ENCODE data around the gene AP4E1.

DNA sequence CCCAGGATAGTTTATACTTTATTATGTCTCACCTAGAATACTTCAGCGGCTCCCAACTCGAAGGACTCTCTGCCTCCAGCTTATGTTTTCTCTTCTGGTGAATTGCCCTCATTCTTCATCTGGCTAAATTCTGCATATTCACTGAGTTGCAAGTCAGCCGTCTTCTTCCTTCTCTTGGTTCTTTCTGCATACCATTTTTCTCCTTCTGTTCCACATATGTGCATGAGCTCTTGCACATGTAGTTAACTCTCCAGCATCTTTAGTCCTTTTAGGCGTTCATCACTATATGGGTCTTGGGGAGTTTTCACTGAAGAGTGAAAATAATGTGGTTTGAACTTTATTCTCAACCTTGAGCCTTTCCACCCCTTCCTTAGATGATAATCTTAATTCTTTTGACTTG lies 70.1 kb downstream of the AP4E1 start:
- no peak for TF ChIP-seq POLR2A (IDR thresholded peaks at IDR 0.05)
- TF ChIP-seq, protein P1, sequence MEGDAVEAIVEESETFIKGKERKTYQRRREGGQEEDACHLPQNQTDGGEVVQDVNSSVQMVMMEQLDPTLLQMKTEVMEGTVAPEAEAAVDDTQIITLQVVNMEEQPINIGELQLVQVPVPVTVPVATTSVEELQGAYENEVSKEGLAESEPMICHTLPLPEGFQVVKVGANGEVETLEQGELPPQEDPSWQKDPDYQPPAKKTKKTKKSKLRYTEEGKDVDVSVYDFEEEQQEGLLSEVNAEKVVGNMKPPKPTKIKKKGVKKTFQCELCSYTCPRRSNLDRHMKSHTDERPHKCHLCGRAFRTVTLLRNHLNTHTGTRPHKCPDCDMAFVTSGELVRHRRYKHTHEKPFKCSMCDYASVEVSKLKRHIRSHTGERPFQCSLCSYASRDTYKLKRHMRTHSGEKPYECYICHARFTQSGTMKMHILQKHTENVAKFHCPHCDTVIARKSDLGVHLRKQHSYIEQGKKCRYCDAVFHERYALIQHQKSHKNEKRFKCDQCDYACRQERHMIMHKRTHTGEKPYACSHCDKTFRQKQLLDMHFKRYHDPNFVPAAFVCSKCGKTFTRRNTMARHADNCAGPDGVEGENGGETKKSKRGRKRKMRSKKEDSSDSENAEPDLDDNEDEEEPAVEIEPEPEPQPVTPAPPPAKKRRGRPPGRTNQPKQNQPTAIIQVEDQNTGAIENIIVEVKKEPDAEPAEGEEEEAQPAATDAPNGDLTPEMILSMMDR (IDR thresholded peaks at IDR 0.05): no peak

All from tibial nerve (tissue), 3 donors.